Measurements from ENCODE around the gene LMO7. TPM values are rescaled to one million over a fixed set of nuclear protein-coding genes. Genes with fewer than 3 reads are reported as not detected.

LMO7 gene
- total and polyA plus RNA-seq, 8 donors = 17.1 to 214 (median 72.4) TPM

- Histone ChIP-seq H3K27me3 (no peaks in the 10 kb centered on the region), H3K4me3 (no peak overlapping the region), H3K9me3 (no peaks in the 10 kb centered on the region), H3K27ac (no peak overlapping the region), H3K4me1 (no peaks in the 10 kb centered on the region), H3K36me3 (no peaks in the 10 kb centered on the region)
- WGBS, 5 donors = 67 to 81% (median 71%) methylated on average over 1 of the region's 1 CpG
- no peak for TF ChIP-seq CTCF (IDR thresholded peaks at IDR 0.05)
- no peak for TF ChIP-seq POLR2AphosphoS5 (IDR thresholded peaks at IDR 0.05)
- TF ChIP-seq EP300 (IDR thresholded peaks at IDR 0.05) = no peak
- TF ChIP-seq POLR2A (IDR thresholded peaks at IDR 0.05) = no peak
- intact Hi-C loops (cut with DNase I; ENCODE audit: low total_unique reads) = no loop called here
- no peak for DNase-seq
Observed at GRCh38 chr13:75643182-75643581, 7.1 kb downstream of the LMO7 start.

- no peaks in the 10 kb centered on the region for H3K27me3 ChIP-seq
- H3K27ac ChIP-seq = no peak overlapping the region
- no peaks in the 10 kb centered on the region for H3K4me1 ChIP-seq
- no peaks in the 10 kb centered on the region for H3K9me3 ChIP-seq
- intact Hi-C loops (cut with DNase I; ENCODE audit: low total_unique reads) = no loop called here
- no peak for DNase-seq
- H3K4me3 ChIP-seq = no peak overlapping the region
- H3K36me3 ChIP-seq = no peaks in the 10 kb centered on the region
- TF ChIP-seq CTCF (IDR thresholded peaks at IDR 0.05) = no peak
- no peak for TF ChIP-seq POLR2A (IDR thresholded peaks at IDR 0.05)
- no peak for TF ChIP-seq EP300 (IDR thresholded peaks at IDR 0.05)
- TF ChIP-seq POLR2AphosphoS5 (IDR thresholded peaks at IDR 0.05) = no peak
Observed at GRCh38 chr13:75643693-75644092, 7.6 kb downstream of the LMO7 start.

GRCh38 chr13:75645141-75645540 is 9.0 kb downstream of the LMO7 start:
- Histone ChIP-seq H3K4me3 (no peak overlapping the region), H3K9me3 (no peaks in the 10 kb centered on the region), H3K36me3 (no peaks in the 10 kb centered on the region), H3K27ac (no peak overlapping the region), H3K4me1 (no peaks in the 10 kb centered on the region), H3K27me3 (no peaks in the 10 kb centered on the region)
- DNase-seq = no peak
- 90 to 98% (median 93%) methylated on average over 3 of the region's 3 CpGs for WGBS, 5 donors
- TF ChIP-seq EP300 (IDR thresholded peaks at IDR 0.05) = no peak
- intact Hi-C loops (cut with DNase I; ENCODE audit: low total_unique reads) = no loop called here

- no peak for DNase-seq
- TF ChIP-seq EP300 (IDR thresholded peaks at IDR 0.05) (no peak), CTCF (IDR thresholded peaks at IDR 0.05) (no peak), POLR2AphosphoS5 (IDR thresholded peaks at IDR 0.05) (no peak), POLR2A (IDR thresholded peaks at IDR 0.05) (no peak)
- no peaks in the 10 kb centered on the region for H3K27me3 ChIP-seq
- no peak overlapping the region for H3K4me3 ChIP-seq
- H3K9me3 ChIP-seq = no peaks in the 10 kb centered on the region
- no peaks in the 10 kb centered on the region for H3K4me1 ChIP-seq
- intact Hi-C loops (cut with DNase I; ENCODE audit: low total_unique reads) = no loop called here
- H3K27ac ChIP-seq = no peak overlapping the region
- H3K36me3 ChIP-seq = no peaks in the 10 kb centered on the region
- WGBS, 5 donors = 73 to 89% (median 86%) methylated on average over 1 of the region's 1 CpG
Observed at GRCh38 chr13:75647126-75647784, 11.1 kb downstream of the LMO7 start.

GRCh38 chr13:75648446-75648845 is 12.3 kb downstream of the LMO7 start:
- no peaks in the 10 kb centered on the region for H3K4me1 ChIP-seq
- no peaks in the 10 kb centered on the region for H3K9me3 ChIP-seq

More at GRCh38 chr13:75648446-75648845, 12.3 kb downstream of the LMO7 start:
- intact Hi-C loops (cut with DNase I; ENCODE audit: low total_unique reads) = no loop called here
- Histone ChIP-seq H3K4me3 (no peak overlapping the region), H3K27me3 (no peaks in the 10 kb centered on the region), H3K36me3 (no peaks in the 10 kb centered on the region), H3K27ac (no peak overlapping the region)
- no peak for TF ChIP-seq EP300 (IDR thresholded peaks at IDR 0.05)
- TF ChIP-seq POLR2AphosphoS5 (IDR thresholded peaks at IDR 0.05) = no peak
- no peak for TF ChIP-seq POLR2A (IDR thresholded peaks at IDR 0.05)
- no peak for TF ChIP-seq CTCF (IDR thresholded peaks at IDR 0.05)
- DNase-seq = no peak
- WGBS, 5 donors = 91 to 99% (median 97%) methylated on average over 2 of the region's 2 CpGs

Data from stomach (tissue), 9 donors.